ENCODE measurements around the gene TRRAP. TPM values are rescaled to one million over a fixed set of nuclear protein-coding genes. Genes with fewer than 3 reads are reported as not detected.

The TRRAP gene
- total RNA-seq, 1 donor from 2014 or later, result 66.9 TPM

- no peaks in the 10 kb centered on the region for H3K9me3 Mint-ChIP-seq
Observed at GRCh38 chr7:98993024-98993897, 114.9 kb downstream of the TRRAP start.

DNA sequence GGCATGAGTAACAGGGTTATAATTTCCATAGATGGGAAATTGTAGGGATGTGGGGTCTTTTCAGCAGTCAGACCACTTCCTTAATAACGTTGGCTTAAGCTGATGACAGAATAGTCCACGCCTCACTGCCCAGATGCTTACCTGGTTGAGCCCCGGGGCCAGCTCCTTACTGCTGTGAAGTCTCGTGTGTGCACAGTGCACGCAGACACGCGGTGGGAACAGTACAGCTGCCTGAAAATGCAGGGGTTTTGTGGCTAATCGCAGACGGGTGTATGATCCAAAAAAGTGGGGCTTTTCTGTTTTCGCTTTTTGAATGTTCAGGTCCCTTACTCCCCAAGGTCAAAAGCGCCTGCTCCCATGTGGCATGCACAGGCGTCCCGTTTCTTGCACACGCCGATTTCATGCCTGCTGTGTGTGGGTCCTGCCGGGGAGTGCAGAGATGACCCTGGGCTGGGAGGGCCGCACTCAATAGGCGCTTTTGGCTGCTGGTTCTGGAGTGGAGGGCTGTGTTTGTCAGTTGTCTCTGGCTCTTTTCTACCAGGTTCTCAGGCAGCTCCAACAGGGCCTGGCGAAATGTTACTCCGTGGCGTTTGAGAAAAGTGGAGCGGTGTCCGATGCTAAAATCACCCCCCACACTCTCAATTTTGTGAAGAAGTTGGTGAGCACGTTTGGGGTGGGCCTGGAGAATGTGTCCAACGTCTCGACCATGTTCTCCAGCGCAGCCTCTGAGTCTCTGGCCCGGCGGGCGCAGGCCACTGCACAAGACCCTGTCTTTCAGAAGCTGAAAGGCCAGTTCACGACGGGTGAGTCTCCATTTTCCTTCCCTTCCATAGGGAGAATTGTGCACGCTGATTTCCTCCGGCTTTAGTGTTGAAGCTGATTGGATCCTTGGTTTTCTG lies 116.0 kb downstream of the TRRAP start:
- H3K4me1 Mint-ChIP-seq, result no peaks in the 10 kb centered on the region
- H3K9me3 Mint-ChIP-seq, result no peaks in the 10 kb centered on the region
- H3K36me3 Mint-ChIP-seq (ENCODE audit: low read depth), result peaks cover 14% of the 10 kb centered on the region
- no peak overlapping the region for H3K27ac Mint-ChIP-seq (ENCODE audit: unreplicated experiment)
- no peak for TF ChIP-seq CTCF (conservative IDR thresholded peaks at IDR 0.05)
- no peak for DNase-seq (ENCODE audit: low read depth, low spot score)
- H3K27me3 Mint-ChIP-seq (ENCODE audit: low read depth), result no peaks in the 10 kb centered on the region
- H3K4me3 Mint-ChIP-seq, result no peak overlapping the region

More at GRCh38 chr7:98993024-98993897, 114.9 kb downstream of the TRRAP start:
- H3K27ac Mint-ChIP-seq (ENCODE audit: unreplicated experiment), result no peak overlapping the region
- peaks cover 14% of the 10 kb centered on the region for H3K36me3 Mint-ChIP-seq (ENCODE audit: low read depth)
- H3K4me3 Mint-ChIP-seq, result no peak overlapping the region
- no peaks in the 10 kb centered on the region for H3K4me1 Mint-ChIP-seq
- TF ChIP-seq CTCF (conservative IDR thresholded peaks at IDR 0.05), result no peak
- no peak for DNase-seq (ENCODE audit: low read depth, low spot score)
- no peaks in the 10 kb centered on the region for H3K27me3 Mint-ChIP-seq (ENCODE audit: low read depth)

GRCh38 chr7:98995111-98995510 lies 116.8 kb downstream of the TRRAP start:
- Mint-ChIP-seq H3K4me1 (no peaks in the 10 kb centered on the region), H3K4me3 (no peak overlapping the region), H3K27me3 (ENCODE audit: low read depth) (no peaks in the 10 kb centered on the region), H3K36me3 (ENCODE audit: low read depth) (peaks cover 14% of the 10 kb centered on the region), H3K9me3 (no peaks in the 10 kb centered on the region), H3K27ac (ENCODE audit: unreplicated experiment) (no peak overlapping the region)
- no peak for TF ChIP-seq CTCF (conservative IDR thresholded peaks at IDR 0.05)
- no peak for DNase-seq (ENCODE audit: low read depth, low spot score)

DNA sequence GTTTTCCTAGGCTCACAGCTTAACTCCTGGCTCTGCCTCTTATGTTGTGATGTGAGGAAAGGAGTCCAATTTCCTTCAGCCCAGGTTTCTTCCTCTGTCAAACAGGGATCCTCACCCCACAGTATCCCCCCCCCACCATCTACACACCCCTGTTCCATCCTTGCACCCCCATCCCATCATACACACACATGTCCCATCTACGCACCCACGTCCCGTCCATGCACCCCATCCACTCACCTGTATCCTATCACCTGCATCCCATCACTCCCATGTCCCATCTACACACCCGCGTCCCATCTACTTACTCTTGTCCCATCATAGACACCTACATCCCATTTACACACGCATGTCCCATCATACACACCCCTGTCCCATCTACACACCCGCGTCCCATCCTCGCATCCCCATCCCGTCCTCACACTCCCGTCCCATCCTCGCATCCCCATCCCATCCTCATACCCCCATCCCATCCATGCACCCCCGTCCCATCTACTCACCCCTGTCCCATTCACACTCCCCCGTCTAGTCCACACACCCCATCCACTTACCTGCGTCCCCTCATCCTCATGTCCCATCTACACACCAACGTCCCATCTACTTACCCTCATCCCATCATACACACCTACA lies 117.3 kb downstream of the TRRAP start:
- Mint-ChIP-seq H3K36me3 (ENCODE audit: low read depth) (peaks cover 12% of the 10 kb centered on the region), H3K4me3 (no peak overlapping the region), H3K27me3 (ENCODE audit: low read depth) (no peaks in the 10 kb centered on the region), H3K9me3 (no peaks in the 10 kb centered on the region), H3K27ac (ENCODE audit: unreplicated experiment) (no peak overlapping the region), H3K4me1 (no peaks in the 10 kb centered on the region)
- DNase-seq (ENCODE audit: low read depth, low spot score), result no peak
- no peak for TF ChIP-seq CTCF (conservative IDR thresholded peaks at IDR 0.05)

DNA sequence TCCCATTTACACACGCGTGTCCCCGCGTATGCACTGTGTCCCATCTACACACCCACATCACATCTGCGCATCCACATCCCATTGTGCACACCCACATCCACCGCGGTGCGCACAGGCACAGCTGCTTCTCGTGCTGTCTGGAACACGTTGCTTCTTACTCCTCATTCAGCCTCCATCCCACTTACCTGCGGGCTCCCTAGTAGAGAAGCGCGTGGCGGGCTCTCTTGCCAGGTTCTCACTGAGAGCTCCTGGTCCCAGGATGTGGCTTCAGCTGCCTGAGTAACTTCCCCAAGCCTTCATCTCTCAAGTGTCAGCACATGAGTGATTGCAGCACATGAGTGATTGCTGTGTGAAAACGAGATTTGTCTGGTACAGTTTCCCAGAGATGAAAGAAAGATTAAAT lies 117.8 kb downstream of the TRRAP start:
- Mint-ChIP-seq H3K9me3 (no peaks in the 10 kb centered on the region), H3K36me3 (ENCODE audit: low read depth) (peaks cover 12% of the 10 kb centered on the region), H3K27me3 (ENCODE audit: low read depth) (no peaks in the 10 kb centered on the region), H3K4me3 (no peak overlapping the region), H3K4me1 (no peaks in the 10 kb centered on the region), H3K27ac (ENCODE audit: unreplicated experiment) (no peak overlapping the region)
- TF ChIP-seq CTCF (conservative IDR thresholded peaks at IDR 0.05), result no peak
- DNase-seq (ENCODE audit: low read depth, low spot score), result no peak
